Adipose tissue (tissue), 3 donors: ENCODE measurements around the gene SLC28A3. TPM values are rescaled to one million over a fixed set of nuclear protein-coding genes. Genes with fewer than 3 reads are reported as not detected.

ENCODE experiments used
- H3K27ac ChIP-seq: one replicate; pipeline ENCODE4 v1.5.1; 2013; ENCODE audit warnings: low read depth, low read length
- WGBS, 3 donors: extraction: QIAGEN DNeasy Blood & Tissue Kit; methylation state at CpG; one replicate each; pipeline ENCODE4 v1.1.7; 2013; 5-methylcytosine and 5-hydroxymethylcytosine counted together
- polyA plus RNA-seq, 3 donors: library from polyadenylated mRNA; stranded (reverse); fragments of 200-250 nt; gene quantifications; one replicate each; pipeline ENCODE4 v1.2.3, GENCODE V29; 2013
- donor health status: healthy with polysubstance abuse.
- donor health status: Bipolar disorder and iron deficiency.
- donor health status: healthy.

SLC28A3 gene
- polyA plus RNA-seq, 3 donors, result 0.22 to 2.7 (median 0.68) TPM

DNA sequence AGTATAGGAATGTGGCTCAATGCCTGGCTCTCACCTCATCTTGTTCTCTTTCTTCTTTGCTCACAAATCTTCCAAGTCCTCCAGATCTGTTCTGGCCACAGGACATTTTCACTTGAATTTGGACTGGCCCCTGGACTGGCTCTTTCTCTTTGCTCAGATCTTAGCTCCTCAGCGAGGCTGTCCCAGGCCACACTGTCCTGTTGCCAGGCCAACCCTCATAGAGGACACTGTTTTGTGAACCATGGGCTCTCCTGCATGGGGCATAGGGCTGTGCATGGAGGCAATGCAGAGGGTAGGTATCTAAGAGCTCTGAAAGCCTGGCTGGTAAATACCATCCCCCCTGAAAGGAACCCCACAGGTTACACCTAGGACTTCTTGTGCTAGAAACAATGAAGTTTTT lies 13.5 kb upstream of the SLC28A3 start:
- H3K27ac ChIP-seq, result no peak overlapping the region
- 83 to 100% (median 91%) methylated on average over 1 of the region's 1 CpG for WGBS, 3 donors

- WGBS, 3 donors, result 78 to 91% (median 88%) methylated on average over 1 of the region's 1 CpG
- H3K27ac ChIP-seq, result no peak overlapping the region
These were observed 9.1 kb upstream of the SLC28A3 start for GRCh38 chr9:84349671-84350070.

- 68 to 91% (median 85%) methylated on average over 6 of the region's 6 CpGs for WGBS, 3 donors
- no peak overlapping the region for H3K27ac ChIP-seq
These were observed 2.6 kb upstream of the SLC28A3 start for GRCh38 chr9:84343111-84343521.

- H3K27ac ChIP-seq, result no peak overlapping the region
- WGBS, 3 donors, result 51 to 73% (median 66%) methylated on average over 4 of the region's 4 CpGs
These were observed 596 bp downstream of the SLC28A3 start for GRCh38 chr9:84339962-84340361.

- no peak overlapping the region for H3K27ac ChIP-seq
- WGBS, 3 donors, result 77 to 92% (median 92%) methylated on average over 3 of the region's 3 CpGs
These were observed 1.1 kb downstream of the SLC28A3 start for GRCh38 chr9:84339503-84339902.

DNA sequence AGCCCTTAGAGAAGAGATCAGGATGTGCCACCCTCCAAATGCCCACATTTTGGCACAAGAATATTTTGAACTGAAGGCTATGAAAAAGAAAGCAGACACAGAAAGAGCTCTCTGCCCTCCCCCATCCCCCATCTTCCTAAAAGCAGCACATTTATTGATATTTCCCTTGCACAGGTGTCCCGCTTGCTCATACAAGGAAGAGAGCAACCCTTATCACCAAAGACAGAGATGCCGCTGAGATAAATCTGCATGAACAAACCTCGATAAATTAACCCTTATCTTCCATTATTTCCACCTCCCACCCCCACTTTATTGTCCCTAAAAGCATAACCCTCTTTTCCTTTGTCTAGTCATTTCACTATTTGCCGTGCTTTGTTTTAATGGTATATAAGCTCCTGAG lies 1.8 kb downstream of the SLC28A3 start:
- WGBS, 3 donors, result 55 to 88% (median 86%) methylated on average over 4 of the region's 4 CpGs
- no peak overlapping the region for H3K27ac ChIP-seq

DNA sequence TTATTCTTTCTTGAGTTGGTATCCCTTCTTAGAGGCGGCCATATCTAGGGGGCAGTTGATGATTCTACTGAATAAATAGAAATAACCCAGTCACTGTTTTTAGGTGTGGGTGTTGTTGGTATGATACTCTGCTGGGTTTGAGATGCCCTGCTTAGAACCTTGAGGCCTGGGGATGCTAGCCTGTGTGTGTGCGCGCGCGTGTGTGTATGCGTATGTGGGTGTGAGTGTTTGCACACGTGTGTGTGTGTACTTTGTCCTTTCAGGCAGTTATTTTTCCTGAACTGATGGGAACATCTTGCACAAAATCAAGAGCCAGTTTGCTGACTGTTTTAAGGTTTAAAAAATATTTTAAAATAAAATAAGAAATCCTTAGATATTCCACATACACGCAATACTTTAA lies 3.3 kb downstream of the SLC28A3 start:
- no peak overlapping the region for H3K27ac ChIP-seq
- 87 to 95% (median 90%) methylated on average over 8 of the region's 8 CpGs for WGBS, 3 donors

GRCh38 chr9:84331119-84331809 lies 9.3 kb downstream of the SLC28A3 start:
- 52 to 72% (median 68%) methylated on average over 5 of the region's 5 CpGs for WGBS, 3 donors
- no peak overlapping the region for H3K27ac ChIP-seq

DNA sequence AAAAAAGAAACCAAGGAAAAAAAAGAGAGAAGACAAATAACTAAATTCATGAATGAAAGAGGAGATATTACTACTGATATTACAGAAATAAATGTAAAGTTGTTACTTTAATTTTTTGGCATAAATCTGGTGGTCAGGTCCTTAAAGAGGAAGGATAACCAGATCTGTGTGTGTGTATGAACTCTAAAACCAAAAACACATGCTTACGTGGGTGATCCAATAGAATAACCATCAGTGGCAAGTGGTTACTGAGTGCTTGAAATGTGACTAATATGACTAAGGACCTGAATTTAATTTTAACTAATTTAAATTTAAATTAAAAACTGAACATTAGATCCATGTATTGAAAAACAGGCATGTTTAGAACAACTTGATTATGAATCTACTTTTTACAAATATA lies 10.3 kb downstream of the SLC28A3 start:
- WGBS, 3 donors, result 82 to 85% (median 84%) methylated on average over 1 of the region's 1 CpG

GRCh38 chr9:84327184-84327583 lies 13.4 kb downstream of the SLC28A3 start:
- WGBS, 3 donors, result 83 to 89% (median 86%) methylated on average over 3 of the region's 3 CpGs
- no peak overlapping the region for H3K27ac ChIP-seq

More for the DNA sequence above, 10.3 kb downstream of the SLC28A3 start:
- no peak overlapping the region for H3K27ac ChIP-seq

DNA sequence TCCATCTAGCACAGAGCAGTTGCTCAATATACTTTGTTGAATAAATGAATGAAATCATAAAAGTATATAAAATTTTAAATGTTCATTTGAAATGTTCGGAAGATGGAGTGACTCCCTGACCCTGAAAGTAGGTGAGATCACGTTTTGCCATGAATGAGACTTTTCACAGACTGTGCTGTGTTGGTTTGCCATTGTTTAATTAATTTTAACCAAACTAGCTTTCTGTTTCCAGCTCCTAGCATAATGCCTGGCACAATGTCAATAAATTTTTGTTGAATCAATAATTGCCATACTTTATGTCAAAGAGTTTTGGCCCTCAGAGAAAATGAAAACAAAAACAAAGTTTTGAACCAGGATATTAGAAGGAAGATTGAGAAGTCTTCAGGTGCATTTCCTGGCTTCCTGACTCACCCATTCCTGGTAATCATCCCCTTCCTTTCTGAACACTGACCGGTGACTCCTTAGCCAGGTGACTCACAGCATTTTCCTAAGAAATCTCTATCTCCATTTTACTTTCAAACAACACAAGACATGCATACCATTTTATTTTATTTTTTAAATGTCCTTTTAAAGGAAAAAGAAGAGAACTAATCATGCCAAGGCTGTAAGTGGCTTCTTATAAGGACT lies 15.1 kb downstream of the SLC28A3 start:
- 61 to 79% (median 72%) methylated on average over 3 of the region's 3 CpGs for WGBS, 3 donors
- H3K27ac ChIP-seq, result no peak overlapping the region

DNA sequence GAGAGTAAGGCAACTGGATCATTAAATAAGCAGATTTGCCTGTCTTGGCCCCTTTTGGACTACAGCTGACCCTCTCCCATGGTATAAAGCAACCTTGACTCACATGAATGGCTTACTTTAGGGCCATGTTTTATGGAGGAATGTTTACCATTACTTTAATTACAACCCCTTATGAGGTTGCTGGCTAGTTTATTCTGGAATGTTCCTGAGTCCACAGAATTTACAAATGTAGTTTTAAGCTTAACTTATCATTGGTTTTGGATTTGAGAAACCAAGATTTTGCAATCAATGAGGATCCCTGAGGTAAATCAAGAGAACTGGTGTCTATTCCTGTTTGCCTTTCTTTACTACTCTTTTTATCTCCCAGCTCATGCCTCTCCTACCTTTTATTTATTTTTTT lies 15.7 kb downstream of the SLC28A3 start:
- H3K27ac ChIP-seq, result no peak overlapping the region

- 37 to 74% (median 43%) methylated on average over 2 of the region's 2 CpGs for WGBS, 3 donors
- no peak overlapping the region for H3K27ac ChIP-seq
These were observed 16.7 kb downstream of the SLC28A3 start for GRCh38 chr9:84323858-84324257.

DNA sequence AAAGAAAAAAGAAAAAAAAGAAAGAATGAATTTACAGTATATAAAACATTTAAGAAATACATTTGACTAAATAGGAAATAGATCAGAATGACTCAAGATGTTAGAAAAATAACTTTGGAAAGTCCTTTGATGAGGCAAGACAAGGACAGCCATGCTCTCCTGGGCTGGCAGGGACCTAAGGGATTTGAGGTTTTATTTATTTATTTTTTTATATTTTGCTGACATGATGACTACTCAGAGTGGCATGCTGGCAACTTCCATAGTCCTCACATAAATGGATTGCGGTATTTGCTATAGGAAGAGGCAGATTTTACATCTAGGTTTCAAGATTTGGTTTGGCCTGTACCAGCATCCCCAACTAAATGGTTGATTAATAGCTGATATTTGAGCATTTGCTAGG lies 17.7 kb downstream of the SLC28A3 start:
- WGBS, 3 donors, result 98 to 100% (median 100%) methylated on average over 1 of the region's 1 CpG
- H3K27ac ChIP-seq, result no peak overlapping the region

DNA sequence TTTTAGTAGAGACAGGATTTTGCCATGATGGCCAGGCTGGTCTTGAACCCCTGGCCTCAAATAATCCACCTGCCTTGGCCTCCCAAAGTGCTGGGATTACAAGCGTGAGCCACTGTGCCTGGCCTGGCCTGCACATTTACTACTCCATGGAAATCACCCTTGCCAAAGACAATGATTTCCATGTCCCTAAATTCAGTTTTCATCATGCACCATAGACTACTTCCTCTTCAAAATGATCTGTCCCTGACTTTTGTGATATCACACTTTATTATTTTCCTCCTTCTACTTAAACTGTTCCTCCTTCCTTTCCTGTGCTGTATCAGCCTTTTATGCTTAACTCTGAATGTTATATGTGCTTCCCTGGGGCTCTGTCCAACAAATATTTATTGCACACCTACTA lies 20.3 kb downstream of the SLC28A3 start:
- no peak overlapping the region for H3K27ac ChIP-seq
- WGBS, 3 donors, result 84 to 98% (median 95%) methylated on average over 1 of the region's 1 CpG

DNA sequence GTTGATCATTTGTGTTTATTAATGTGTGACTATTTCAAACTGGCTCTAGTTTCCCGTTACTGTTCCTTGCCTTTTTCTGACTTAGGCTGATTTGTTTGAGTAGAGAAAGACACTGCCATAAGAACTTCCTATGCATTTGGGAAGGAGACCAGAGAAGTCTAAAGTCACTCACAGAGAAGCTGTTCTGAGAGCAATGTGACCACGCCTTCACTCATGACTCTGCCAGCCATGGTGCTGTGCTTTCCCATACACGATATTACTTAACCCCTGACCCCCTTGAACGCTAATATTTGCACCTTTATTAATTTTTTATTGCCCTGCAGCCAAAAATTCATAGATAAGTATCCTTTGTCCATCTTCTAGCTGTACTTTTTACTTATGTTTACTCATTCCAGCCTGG lies 20.9 kb downstream of the SLC28A3 start:
- 73 to 87% (median 81%) methylated on average over 4 of the region's 4 CpGs for WGBS, 3 donors
- no peak overlapping the region for H3K27ac ChIP-seq

DNA sequence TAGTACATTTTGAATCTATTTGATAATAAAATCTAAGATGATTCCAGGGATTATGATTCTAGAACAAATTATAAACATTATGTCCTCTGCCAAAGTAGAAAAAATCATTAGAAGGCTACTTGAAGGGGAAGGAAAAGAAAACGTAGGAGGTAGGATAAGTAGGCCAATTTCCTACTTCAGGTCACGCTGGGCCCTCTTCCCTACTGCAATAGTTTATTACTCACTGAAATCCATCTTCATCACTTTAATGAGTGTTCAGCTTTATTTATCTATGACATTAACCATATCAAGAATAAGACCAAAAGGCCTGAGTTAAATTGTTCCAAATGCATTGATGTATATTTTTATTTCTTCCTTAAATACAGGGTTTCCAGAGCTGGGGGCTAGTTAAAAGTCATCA lies 21.6 kb downstream of the SLC28A3 start:
- WGBS, 3 donors, result 50 to 86% (median 61%) methylated on average over 2 of the region's 2 CpGs
- H3K27ac ChIP-seq, result no peak overlapping the region

- 85 to 96% (median 91%) methylated on average over 2 of the region's 2 CpGs for WGBS, 3 donors
- H3K27ac ChIP-seq, result no peak overlapping the region
These were observed 23.0 kb downstream of the SLC28A3 start for GRCh38 chr9:84317563-84317962.

DNA sequence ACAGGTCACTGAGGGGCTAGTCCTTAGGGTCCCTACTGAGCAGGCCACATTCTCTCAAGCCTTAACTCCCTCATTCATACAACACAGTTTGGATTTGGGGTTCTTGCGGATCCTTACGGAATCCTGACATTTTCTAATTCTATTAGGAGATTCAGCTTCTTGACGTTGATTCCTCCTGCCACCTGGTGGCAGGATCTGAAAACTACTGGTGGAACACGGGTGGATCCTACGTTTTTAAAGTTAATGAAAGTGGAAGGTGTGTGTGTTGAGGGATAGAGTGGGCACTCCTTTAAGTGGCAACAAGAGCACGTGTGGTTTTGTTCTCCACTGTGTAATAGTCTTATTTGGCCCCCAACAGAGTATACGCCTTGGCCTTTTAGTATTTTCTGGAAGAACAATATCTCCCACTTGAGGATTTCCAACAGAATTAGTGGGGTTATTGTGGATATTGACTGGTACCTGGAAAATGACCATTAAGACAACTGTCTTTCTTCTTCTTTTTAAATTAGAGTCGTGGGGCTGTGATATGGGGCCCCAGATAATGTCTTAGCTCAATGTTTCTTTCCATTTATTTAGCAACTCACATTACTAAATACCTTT lies 25.2 kb downstream of the SLC28A3 start:
- no peak overlapping the region for H3K27ac ChIP-seq
- WGBS, 3 donors, result 11 to 15% (median 13%) methylated on average over 8 of the region's 8 CpGs

DNA sequence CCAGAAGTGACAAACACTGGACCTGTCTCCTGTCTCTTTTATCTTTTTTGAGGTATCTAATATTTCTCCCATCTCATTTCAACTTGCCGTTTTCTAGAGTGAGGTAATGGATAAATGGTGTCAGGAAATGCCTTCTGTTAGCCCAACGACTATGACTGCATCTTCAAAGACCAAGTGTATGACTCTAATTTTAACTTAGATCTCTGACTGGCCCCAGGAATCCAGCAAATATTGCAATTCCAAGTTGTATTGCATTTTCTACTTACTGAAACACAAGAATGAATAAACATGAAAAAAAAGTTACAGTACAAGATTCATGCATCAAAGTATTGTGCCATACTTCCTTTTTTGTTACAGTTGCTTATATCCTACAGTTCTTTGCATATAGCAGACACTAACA lies 26.3 kb downstream of the SLC28A3 start:
- no peak overlapping the region for H3K27ac ChIP-seq
- 28 to 56% (median 37%) methylated on average over 2 of the region's 2 CpGs for WGBS, 3 donors
